AG08395 (cell line): ENCODE measurements around the gene PAK5.

Experiments used
- DNase-seq: peaks from one replicate; pipeline ENCODE4 v3.0.0; 2012; ENCODE audit warnings: mixed read lengths, low spot score

PAK5 gene

GRCh38 chr20:9575836-9576235 lies 263.0 kb downstream of the PAK5 start:
- no peak for DNase-seq

GRCh38 chr20:9574776-9575175 lies 264.1 kb downstream of the PAK5 start:
- no peak for DNase-seq

GRCh38 chr20:9574181-9574580 lies 264.7 kb downstream of the PAK5 start:
- no peak for DNase-seq

- no peak for DNase-seq
These were observed 265.3 kb downstream of the PAK5 start for GRCh38 chr20:9573335-9574151.

- no peak for DNase-seq
These were observed 266.2 kb downstream of the PAK5 start for GRCh38 chr20:9572670-9573069.

- no peak for DNase-seq
These were observed 267.1 kb downstream of the PAK5 start for GRCh38 chr20:9571783-9572182.

GRCh38 chr20:9570612-9571011 lies 268.3 kb downstream of the PAK5 start:
- DNase-seq, result no peak

- no peak for DNase-seq
These were observed 271.9 kb downstream of the PAK5 start for GRCh38 chr20:9566977-9567376.

- no peak for DNase-seq
These were observed 272.8 kb downstream of the PAK5 start for GRCh38 chr20:9565910-9566550.

GRCh38 chr20:9557411-9557810 lies 281.5 kb downstream of the PAK5 start:
- no peak for DNase-seq

- no peak for DNase-seq
These were observed 283.1 kb downstream of the PAK5 start for GRCh38 chr20:9555781-9556180.

GRCh38 chr20:9551808-9552550 lies 286.9 kb downstream of the PAK5 start:
- DNase-seq, result no peak

- no peak for DNase-seq
These were observed 288.0 kb downstream of the PAK5 start for GRCh38 chr20:9550871-9551270.

- DNase-seq, result no peak
These were observed 288.6 kb downstream of the PAK5 start for GRCh38 chr20:9550283-9550682.

GRCh38 chr20:9543214-9543613 lies 295.7 kb downstream of the PAK5 start:
- DNase-seq, result no peak

- DNase-seq, result no peak
These were observed 303.4 kb downstream of the PAK5 start for GRCh38 chr20:9535449-9535848.

- no peak for DNase-seq
These were observed 304.9 kb downstream of the PAK5 start for GRCh38 chr20:9534025-9534424.

GRCh38 chr20:9532069-9532838 lies 306.6 kb downstream of the PAK5 start:
- DNase-seq, result no peak

GRCh38 chr20:9531581-9531980 lies 307.3 kb downstream of the PAK5 start:
- DNase-seq, result no peak

GRCh38 chr20:9523636-9524035 lies 315.2 kb downstream of the PAK5 start:
- DNase-seq, result no peak

- no peak for DNase-seq
These were observed 318.8 kb downstream of the PAK5 start for GRCh38 chr20:9520086-9520485.

GRCh38 chr20:9518576-9519175 lies 320.2 kb downstream of the PAK5 start:
- DNase-seq, result no peak
